PC-3 (cell line): ENCODE data around the gene MAP1LC3A. TPM values are rescaled to one million over a fixed set of nuclear protein-coding genes. Genes with fewer than 3 reads are reported as not detected.
A peak's percentile ranks its signal among the peaks of the same experiment; 100 is the strongest.
"Not testable (repeated sequence)": the region's sequence is repeated elsewhere in the genome, so short reads cannot be mapped to it uniquely, and the experiment has no call there.

Experiments
- ATAC-seq: fragments of 200-7000 bp; cut with Tn5 transposase; 2 replicates; pipeline ENCODE4 v1.9.1; 2020; ENCODE audit warnings: mild to moderate bottlenecking, moderate library complexity
- BruUV-seq: library from RNA; stranded (reverse); fragments of 400-500 nt; replicated peaks from 2 replicates; lab custom pipeline; 2021; lab: Mats Ljungman, UMichigan
- CTCF ChIA-PET: fragments of 300-600 bp; sonication (Branson Sonifier 250); formaldehyde crosslinking; loops from one replicate; lab custom pipeline; 2022; ENCODE audit warnings: antibody characterized with exemption; lab: Charles Lee
- POLR2A ChIA-PET: fragments of 300-600 bp; sonication (Branson Sonifier 250); formaldehyde crosslinking; loops from one replicate; lab custom pipeline; 2022; ENCODE audit warnings: antibody characterized with exemption; ENCODE audit not compliant: unreplicated experiment; lab: Charles Lee
- DNase-seq: peaks from one replicate; pipeline ENCODE4 v3.0.0-alpha.2; 2015
- H2AFZ ChIP-seq: fragments of 300-600 bp; sonication (generic); 2 replicates; pipeline ENCODE4 v1.6.0; 2016; ENCODE audit warnings: antibody characterized with exemption, low read length
- H3F3A ChIP-seq: fragments of 300-600 bp; sonication (generic); one replicate; pipeline ENCODE4 v1.6.0; 2017; ENCODE audit warnings: antibody characterized with exemption, low read length, control low read depth, mild to moderate bottlenecking; ENCODE audit not compliant: unreplicated experiment
- H3K27ac ChIP-seq: fragments of 300-600 bp; sonication (generic); 2 replicates; pipeline ENCODE4 v1.5.1; 2016; ENCODE audit warnings: mild to moderate bottlenecking, low read length
- H3K27me3 ChIP-seq: fragments of 300-600 bp; sonication (generic); 2 replicates; pipeline ENCODE4 v1.6.1; 2016; ENCODE audit warnings: low read length, mixed read lengths
- H3K36me3 ChIP-seq: fragments of 300-600 bp; sonication (generic); 2 replicates; pipeline ENCODE4 v1.6.1; 2016; ENCODE audit warnings: low read depth, mixed run types, low read length, mixed read lengths
- H3K4me1 ChIP-seq: fragments of 300-600 bp; sonication (generic); 2 replicates; pipeline ENCODE4 v1.5.1; 2016; ENCODE audit warnings: low read length; ENCODE audit not compliant: insufficient read depth
- H3K4me2 ChIP-seq: fragments of 300-600 bp; sonication (generic); 2 replicates; pipeline ENCODE4 v1.6.0; 2016; ENCODE audit warnings: low read length
- H3K4me3 ChIP-seq: fragments of 300-600 bp; sonication (generic); 2 replicates; pipeline ENCODE4 v1.5.1; 2016; ENCODE audit warnings: mild to moderate bottlenecking, low read length, mixed read lengths
- H3K79me2 ChIP-seq: fragments of 300-600 bp; sonication (generic); 2 replicates; pipeline ENCODE4 v1.6.1; 2017; ENCODE audit warnings: low read length, mixed read lengths
- H3K9ac ChIP-seq: fragments of 300-600 bp; sonication (generic); 2 replicates; pipeline ENCODE4 v1.6.0; 2016; ENCODE audit warnings: mild to moderate bottlenecking, low read length
- H3K9me2 ChIP-seq: fragments of 300-600 bp; sonication (generic); replicated peaks from 2 replicates; pipeline ENCODE4 v1.6.1; 2016; ENCODE audit warnings: mixed run types, low read length, mixed read lengths
- H3K9me3 ChIP-seq: fragments of 300-600 bp; sonication (generic); 2 replicates; pipeline ENCODE4 v1.6.1; 2016; ENCODE audit warnings: low read length, mixed read lengths
- H4K20me1 ChIP-seq: fragments of 300-600 bp; sonication (generic); 2 replicates; pipeline ENCODE4 v1.6.1; 2016; ENCODE audit warnings: low read length, mixed read lengths
- CTCF ChIP-seq: fragments of 300-600 bp; sonication (generic); conservative IDR thresholded peaks from 2 replicates; pipeline ENCODE4 v1.5.1; 2017; ENCODE audit warnings: antibody characterized with exemption, low read depth, mild to moderate bottlenecking, low read length
- EZH2 ChIP-seq: fragments of 300-600 bp; sonication (generic); IDR thresholded peaks from one replicate; pipeline ENCODE4 v1.6.1; 2017; ENCODE audit warnings: antibody characterized with exemption, mild to moderate bottlenecking, low read length; ENCODE audit not compliant: unreplicated experiment
- EZH2phosphoT487 ChIP-seq: fragments of 300-600 bp; sonication (generic); IDR thresholded peaks from 2 replicates; pipeline ENCODE4 v1.6.1; 2018; ENCODE audit warnings: mild to moderate bottlenecking, antibody characterized with exemption, low read length, borderline replicate concordance
- intact Hi-C: fragments of 100-400 bp; cut with micrococcal nuclease; formaldehyde crosslinking; loops from 2 replicates; pipeline ENCODE4 v1.9.0; 2023
- total RNA-seq: library from RNA; depleted of rRNA; stranded (reverse); fragments of >200 nt; gene quantifications from 2 replicates; pipeline ENCODE4 v1.2.3, GENCODE V29; 2014

Gene MAP1LC3A
- total RNA-seq, 1 experiment from 2014 or later: 0.22 TPM

GRCh38 chr20:34511891-34512265, 46.6 kb upstream of the MAP1LC3A start:
- Histone ChIP-seq H3K4me3 (no peak overlapping the region), H3K9me3 (no peaks in the 10 kb centered on the region), H2AFZ (no peak overlapping the region), H3K27me3 (no peaks in the 10 kb centered on the region), H3F3A (no peaks in the 10 kb centered on the region), H3K27ac (no peak overlapping the region), H3K9ac (no peak overlapping the region), H4K20me1 (no peaks in the 10 kb centered on the region), H3K79me2 (peaks cover 4% of the 10 kb centered on the region), H3K4me1 (peaks cover 16% of the 10 kb centered on the region), H3K36me3 (peaks cover 20% of the 10 kb centered on the region), H3K9me2 (no peaks in the 10 kb centered on the region), H3K4me2 (no peak overlapping the region)
- POLR2A ChIA-PET: interaction anchor here (0.5 kb wide), 1 partner anchor 13 kb away, joined by 5 read pairs; no protein-coding TSS in a partner anchor
- no peak for ATAC-seq
- no TSS peak for BruUV-seq
- DNase-seq: no peak
- TF ChIP-seq CTCF (no peak), EZH2phosphoT487 (no peak), EZH2 (no peak)
- CTCF ChIA-PET: no interaction called here
- intact Hi-C loops: no loop called here

GRCh38 chr20:34512266-34512954, 46.1 kb upstream of the MAP1LC3A start:
- Histone ChIP-seq H3K27ac (peak overlapping the region; percentile 33), H3F3A (no peaks in the 10 kb centered on the region), H4K20me1 (no peaks in the 10 kb centered on the region), H3K36me3 (peaks cover 20% of the 10 kb centered on the region), H3K27me3 (no peaks in the 10 kb centered on the region), H3K4me1 (peaks cover 16% of the 10 kb centered on the region), H3K9me2 (no peaks in the 10 kb centered on the region), H3K9me3 (no peaks in the 10 kb centered on the region), H2AFZ (no peak overlapping the region), H3K4me2 (no peak overlapping the region), H3K9ac (no peak overlapping the region), H3K4me3 (no peak overlapping the region), H3K79me2 (peaks cover 10% of the 10 kb centered on the region)
- CTCF ChIA-PET: no interaction called here
- intact Hi-C loops: no loop called here
- no TSS peak for BruUV-seq
- POLR2A ChIA-PET: interaction anchor here (0.5 kb wide), 1 partner anchor 14 kb away, joined by 5 read pairs; no protein-coding TSS in a partner anchor
- DNase-seq: no peak
- TF ChIP-seq EZH2phosphoT487: no peak
- TF ChIP-seq CTCF: no peak
- no peak for TF ChIP-seq EZH2
- ATAC-seq: no peak

- CTCF ChIA-PET: no interaction called here
- no TSS peak for BruUV-seq
- Histone ChIP-seq H3K79me2 (peaks cover 16% of the 10 kb centered on the region), H3K27me3 (no peaks in the 10 kb centered on the region), H3K4me3 (no peak overlapping the region), H3F3A (no peaks in the 10 kb centered on the region), H3K9me3 (no peaks in the 10 kb centered on the region), H2AFZ (no peak overlapping the region), H3K4me2 (no peak overlapping the region), H3K27ac (peak overlapping the region; percentile 33), H3K4me1 (peaks cover 16% of the 10 kb centered on the region), H3K9me2 (no peaks in the 10 kb centered on the region), H4K20me1 (0 out of 2 replicates have a peak, but pooled peaks cover 3% of the 10 kb centered on the region), H3K36me3 (peaks cover 14% of the 10 kb centered on the region), H3K9ac (no peak overlapping the region)
- DNase-seq: peak; percentile 21
- no peak for TF ChIP-seq EZH2phosphoT487
- no peak for TF ChIP-seq CTCF
- TF ChIP-seq EZH2: no peak
- no peak for ATAC-seq
- POLR2A ChIA-PET: no interaction called here
- intact Hi-C loops: no loop called here
Observed at GRCh38 chr20:34512955-34513419, 45.5 kb upstream of the MAP1LC3A start.

GRCh38 chr20:34514034-34514433, 44.5 kb upstream of the MAP1LC3A start:
- CTCF ChIA-PET, H3K4me3 ChIP-seq: not testable (repeated sequence)

More at GRCh38 chr20:34514034-34514433, 44.5 kb upstream of the MAP1LC3A start:
- H3K9me2 ChIP-seq, H3K9me3 ChIP-seq, H3K9ac ChIP-seq, intact Hi-C loops, H3K27me3 ChIP-seq, H3K36me3 ChIP-seq, H3K27ac ChIP-seq, DNase-seq, H3F3A ChIP-seq, H4K20me1 ChIP-seq, H2AFZ ChIP-seq, BruUV-seq, ATAC-seq: not testable (repeated sequence)
- POLR2A ChIA-PET: interaction anchor here (0.6 kb wide), 2 partner anchors 25 to 335 kb away, joined by 3 to 10 read pairs; no protein-coding TSS in a partner anchor
- Histone ChIP-seq H3K4me2 (peak overlapping the region; percentile 94), H3K79me2 (peaks cover 26% of the 10 kb centered on the region), H3K4me1 (peaks cover 16% of the 10 kb centered on the region)
